HEK293 (cell line): ENCODE data around the gene CEP112.

Source experiments
- CTCF ChIA-PET: fragments of 350-600 bp; formaldehyde crosslinking; extraction: SDS; loops from one replicate; lab custom pipeline; 2021; ENCODE audit warnings: antibody characterized with exemption; lab: Yijun Ruan, JAX
- POLR2A ChIA-PET: fragments of 300-600 bp; formaldehyde crosslinking; extraction: SDS; loops from one replicate; lab custom pipeline; 2020; ENCODE audit warnings: antibody characterized with exemption, inconsistent platforms; lab: Yijun Ruan, JAX
- H3K27ac ChIP-seq: fragments of 200-500 bp; sonication (Bioruptor generic); 2 replicates; pipeline ENCODE4 v1.5.1; 2014; ENCODE audit warnings: low read depth, low read length, control low read depth, inconsistent platforms; ENCODE audit errors: extremely low read depth
- H3K36me3 ChIP-seq, 2 experiments: fragments of 200-500 bp in 1 of 2; sonication (Bioruptor generic) in 1 of 2; 1 replicate in 1 of 2; 2 replicates in 1 of 2; pipeline ENCODE4 v1.5.1; 2014 to 2017; ENCODE audit warnings: inconsistent platforms in 2 of 2, low read length in 2 of 2; ENCODE audit not compliant: control insufficient read depth in 2 of 2, insufficient read depth in 1 of 2
- H3K4me1 ChIP-seq: fragments of 200-500 bp; sonication (Bioruptor generic); 2 replicates; pipeline ENCODE4 v1.5.1; 2014; ENCODE audit warnings: mild to moderate bottlenecking, low read length, inconsistent platforms; ENCODE audit not compliant: control insufficient read depth, insufficient read depth
- H3K4me3 ChIP-seq: 2 replicates; pipeline ENCODE4 v1.5.1; 2011; ENCODE audit warnings: low read depth, mild to moderate bottlenecking, control low read depth, low read length, moderate library complexity
- H3K9me3 ChIP-seq: fragments of 200-500 bp; sonication (Bioruptor generic); 2 replicates; pipeline ENCODE4 v1.5.1; 2014; ENCODE audit warnings: low read depth, low read length, inconsistent platforms; ENCODE audit not compliant: control insufficient read depth, insufficient read depth
- EGR2 ChIP-seq: fragments of 450-650 bp; formaldehyde crosslinking; IDR thresholded peaks from 2 replicates; pipeline ENCODE4 v1.5.1; 2016; ENCODE audit warnings: low read depth, missing biosample characterization, missing genetic modification characterization
- OVOL3 ChIP-seq: fragments of 450-650 bp; formaldehyde crosslinking; IDR thresholded peaks from 2 replicates; pipeline ENCODE4 v1.5.1; 2016; ENCODE audit warnings: missing biosample characterization, missing genetic modification characterization
- SCRT1 ChIP-seq: fragments of 450-650 bp; formaldehyde crosslinking; IDR thresholded peaks from 2 replicates; pipeline ENCODE4 v1.5.1; 2016; ENCODE audit warnings: missing biosample characterization, missing genetic modification characterization, borderline replicate concordance
- SCRT2 ChIP-seq: fragments of 450-650 bp; formaldehyde crosslinking; IDR thresholded peaks from 2 replicates; pipeline ENCODE4 v1.5.1; 2016; ENCODE audit warnings: missing biosample characterization, missing genetic modification characterization
- ZFHX2 ChIP-seq: fragments of 450-650 bp; formaldehyde crosslinking; conservative IDR thresholded peaks from 2 replicates; pipeline ENCODE4 v1.5.1; 2016; ENCODE audit warnings: missing biosample characterization, missing genetic modification characterization
- ZNF112 ChIP-seq: fragments of 450-650 bp; formaldehyde crosslinking; IDR thresholded peaks from 2 replicates; pipeline ENCODE4 v1.5.0; 2017; ENCODE audit warnings: missing biosample characterization, missing genetic modification characterization
- ZNF157 ChIP-seq: fragments of 450-650 bp; formaldehyde crosslinking; IDR thresholded peaks from 2 replicates; pipeline ENCODE4 v1.5.1; 2016; ENCODE audit warnings: missing biosample characterization, missing genetic modification characterization
- ZNF311 ChIP-seq: fragments of 450-650 bp; formaldehyde crosslinking; IDR thresholded peaks from 2 replicates; pipeline ENCODE4 v1.5.1; 2017; ENCODE audit warnings: missing biosample characterization, missing genetic modification characterization, borderline replicate concordance
- ZNF785 ChIP-seq: fragments of 450-650 bp; formaldehyde crosslinking; IDR thresholded peaks from 2 replicates; pipeline ENCODE4 v1.5.1; 2016; ENCODE audit warnings: missing biosample characterization, missing genetic modification characterization
- TF ChIP-seq, protein P1 (sequence below): fragments of 450-650 bp; formaldehyde crosslinking; IDR thresholded peaks from 2 replicates; pipeline ENCODE4 v1.5.1; 2017; ENCODE audit warnings: missing biosample characterization, missing genetic modification characterization
- TF ChIP-seq, protein P2 (sequence below): fragments of 450-650 bp; IDR thresholded peaks from 2 replicates; pipeline ENCODE4 v1.5.1; 2018; ENCODE audit warnings: missing biosample characterization, missing genetic modification characterization
- TF ChIP-seq, protein P3 (sequence below): fragments of 450-650 bp; formaldehyde crosslinking; conservative IDR thresholded peaks from 2 replicates; pipeline ENCODE4 v1.5.1; 2016; ENCODE audit warnings: low read depth, missing biosample characterization, missing genetic modification characterization
- TF ChIP-seq, protein P4 (sequence below): fragments of 450-650 bp; formaldehyde crosslinking; IDR thresholded peaks from 2 replicates; pipeline ENCODE4 v1.5.1; 2016; ENCODE audit warnings: missing biosample characterization, missing genetic modification characterization
- TF ChIP-seq, protein P5 (sequence below): fragments of 450-650 bp; formaldehyde crosslinking; IDR thresholded peaks from 2 replicates; pipeline ENCODE4 v1.5.1; 2016; ENCODE audit warnings: missing biosample characterization, missing genetic modification characterization

CEP112 gene

DNA sequence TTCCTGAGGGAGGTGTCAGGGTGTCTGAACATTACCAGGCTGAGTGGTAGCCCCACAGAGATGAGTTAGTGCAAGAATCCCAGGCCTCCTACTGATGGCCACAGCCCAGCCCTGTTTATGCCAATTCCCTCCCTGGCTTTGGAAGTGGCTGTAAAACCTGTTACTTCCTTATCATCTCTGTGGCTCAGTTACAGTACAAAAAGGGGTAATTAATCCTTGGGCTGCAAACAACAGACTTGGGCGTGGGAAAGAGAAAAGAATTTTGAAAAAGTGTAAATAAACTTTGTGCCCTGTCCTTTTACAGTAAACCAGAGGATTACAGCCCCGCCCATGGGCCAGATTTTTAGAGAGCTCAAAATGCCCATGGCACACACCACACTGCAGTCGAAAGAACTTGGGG, 557.4 kb downstream of the CEP112 start (continued):
- TF ChIP-seq, protein P1, sequence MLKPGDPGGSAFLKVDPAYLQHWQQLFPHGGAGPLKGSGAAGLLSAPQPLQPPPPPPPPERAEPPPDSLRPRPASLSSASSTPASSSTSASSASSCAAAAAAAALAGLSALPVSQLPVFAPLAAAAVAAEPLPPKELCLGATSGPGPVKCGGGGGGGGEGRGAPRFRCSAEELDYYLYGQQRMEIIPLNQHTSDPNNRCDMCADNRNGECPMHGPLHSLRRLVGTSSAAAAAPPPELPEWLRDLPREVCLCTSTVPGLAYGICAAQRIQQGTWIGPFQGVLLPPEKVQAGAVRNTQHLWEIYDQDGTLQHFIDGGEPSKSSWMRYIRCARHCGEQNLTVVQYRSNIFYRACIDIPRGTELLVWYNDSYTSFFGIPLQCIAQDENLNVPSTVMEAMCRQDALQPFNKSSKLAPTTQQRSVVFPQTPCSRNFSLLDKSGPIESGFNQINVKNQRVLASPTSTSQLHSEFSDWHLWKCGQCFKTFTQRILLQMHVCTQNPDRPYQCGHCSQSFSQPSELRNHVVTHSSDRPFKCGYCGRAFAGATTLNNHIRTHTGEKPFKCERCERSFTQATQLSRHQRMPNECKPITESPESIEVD (tag by site-specific recombination), result peak; percentile 69
- TF ChIP-seq, protein P2, sequence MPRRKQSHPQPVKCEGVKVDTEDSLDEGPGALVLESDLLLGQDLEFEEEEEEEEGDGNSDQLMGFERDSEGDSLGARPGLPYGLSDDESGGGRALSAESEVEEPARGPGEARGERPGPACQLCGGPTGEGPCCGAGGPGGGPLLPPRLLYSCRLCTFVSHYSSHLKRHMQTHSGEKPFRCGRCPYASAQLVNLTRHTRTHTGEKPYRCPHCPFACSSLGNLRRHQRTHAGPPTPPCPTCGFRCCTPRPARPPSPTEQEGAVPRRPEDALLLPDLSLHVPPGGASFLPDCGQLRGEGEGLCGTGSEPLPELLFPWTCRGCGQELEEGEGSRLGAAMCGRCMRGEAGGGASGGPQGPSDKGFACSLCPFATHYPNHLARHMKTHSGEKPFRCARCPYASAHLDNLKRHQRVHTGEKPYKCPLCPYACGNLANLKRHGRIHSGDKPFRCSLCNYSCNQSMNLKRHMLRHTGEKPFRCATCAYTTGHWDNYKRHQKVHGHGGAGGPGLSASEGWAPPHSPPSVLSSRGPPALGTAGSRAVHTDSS, result no peak
- no peak for TF ChIP-seq ZNF112 (tag by site-specific recombination)

DNA sequence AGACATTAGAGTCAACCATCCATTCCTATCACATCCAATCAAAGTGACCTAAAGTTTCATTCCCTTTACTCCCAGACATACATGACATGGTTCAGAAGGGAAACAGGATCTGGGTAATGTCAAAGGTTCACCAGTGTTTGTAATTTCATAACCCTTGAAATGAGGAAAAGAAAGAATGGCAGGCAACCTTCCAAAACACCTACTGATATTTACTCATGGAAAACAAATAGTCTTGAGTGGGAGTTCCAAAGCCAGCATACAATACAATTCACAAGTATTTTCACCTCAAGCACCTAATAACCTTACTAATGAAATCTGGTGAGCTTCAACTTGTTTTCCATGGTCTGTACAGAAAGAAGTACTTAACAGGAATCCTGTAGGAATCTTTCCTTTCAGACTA, 557.9 kb downstream of the CEP112 start:
- no peaks in the 10 kb centered on the region for H3K9me3 ChIP-seq
- TF ChIP-seq EGR2 (peak; percentile 41; the same call in 1 of the 2 replicates), ZFHX2 (tag by site-specific recombination) (peak; percentile 84), ZNF785 (tag by site-specific recombination) (no peak)
- H3K4me1 ChIP-seq, result peaks cover 27% of the 10 kb centered on the region
- no peak overlapping the region for H3K27ac ChIP-seq
- H3K36me3 ChIP-seq, result no peaks in the 10 kb centered on the region
- ChIA-PET CTCF (no interaction called here), POLR2A (no interaction called here)
- no peak overlapping the region for H3K4me3 ChIP-seq

DNA sequence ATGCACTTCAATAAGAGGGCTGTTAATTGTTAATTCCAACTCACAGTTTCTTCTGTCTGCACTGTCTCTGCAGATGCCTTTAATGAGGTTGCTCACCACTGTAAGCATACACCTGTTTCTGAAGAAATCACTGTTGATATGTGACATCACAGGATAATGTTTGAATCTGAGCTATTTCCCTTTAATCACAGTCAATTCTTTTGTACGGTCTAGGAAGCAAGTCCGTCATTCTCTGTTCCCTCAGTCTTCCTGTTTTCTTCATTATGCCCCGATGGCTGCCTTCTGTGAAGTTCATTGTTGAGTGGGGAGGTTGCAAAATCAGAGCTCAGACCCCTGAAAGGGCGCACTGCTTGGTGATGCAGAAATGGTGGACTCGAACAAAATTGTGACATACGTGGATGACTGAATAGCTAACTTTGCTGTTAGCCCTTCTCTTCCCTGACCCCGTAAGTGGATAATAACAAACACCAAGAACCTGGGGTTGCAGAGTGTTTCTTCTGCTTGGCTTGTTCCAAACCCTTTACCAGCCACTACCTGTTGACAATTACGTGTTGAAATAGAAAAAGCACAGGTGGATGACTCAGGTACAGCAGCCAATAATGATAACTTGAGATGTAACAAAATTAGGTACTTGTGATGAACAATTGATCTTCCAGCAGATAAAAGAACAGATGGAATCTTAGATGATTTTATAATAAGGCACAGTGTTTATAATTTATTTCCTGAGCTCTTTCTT, 558.6 kb downstream of the CEP112 start:
- no peak overlapping the region for H3K4me3 ChIP-seq
- peaks cover 27% of the 10 kb centered on the region for H3K4me1 ChIP-seq
- ChIA-PET POLR2A (no interaction called here), CTCF (no interaction called here)
- no peaks in the 10 kb centered on the region for H3K36me3 ChIP-seq
- no peak overlapping the region for H3K27ac ChIP-seq
- TF ChIP-seq, protein P3, sequence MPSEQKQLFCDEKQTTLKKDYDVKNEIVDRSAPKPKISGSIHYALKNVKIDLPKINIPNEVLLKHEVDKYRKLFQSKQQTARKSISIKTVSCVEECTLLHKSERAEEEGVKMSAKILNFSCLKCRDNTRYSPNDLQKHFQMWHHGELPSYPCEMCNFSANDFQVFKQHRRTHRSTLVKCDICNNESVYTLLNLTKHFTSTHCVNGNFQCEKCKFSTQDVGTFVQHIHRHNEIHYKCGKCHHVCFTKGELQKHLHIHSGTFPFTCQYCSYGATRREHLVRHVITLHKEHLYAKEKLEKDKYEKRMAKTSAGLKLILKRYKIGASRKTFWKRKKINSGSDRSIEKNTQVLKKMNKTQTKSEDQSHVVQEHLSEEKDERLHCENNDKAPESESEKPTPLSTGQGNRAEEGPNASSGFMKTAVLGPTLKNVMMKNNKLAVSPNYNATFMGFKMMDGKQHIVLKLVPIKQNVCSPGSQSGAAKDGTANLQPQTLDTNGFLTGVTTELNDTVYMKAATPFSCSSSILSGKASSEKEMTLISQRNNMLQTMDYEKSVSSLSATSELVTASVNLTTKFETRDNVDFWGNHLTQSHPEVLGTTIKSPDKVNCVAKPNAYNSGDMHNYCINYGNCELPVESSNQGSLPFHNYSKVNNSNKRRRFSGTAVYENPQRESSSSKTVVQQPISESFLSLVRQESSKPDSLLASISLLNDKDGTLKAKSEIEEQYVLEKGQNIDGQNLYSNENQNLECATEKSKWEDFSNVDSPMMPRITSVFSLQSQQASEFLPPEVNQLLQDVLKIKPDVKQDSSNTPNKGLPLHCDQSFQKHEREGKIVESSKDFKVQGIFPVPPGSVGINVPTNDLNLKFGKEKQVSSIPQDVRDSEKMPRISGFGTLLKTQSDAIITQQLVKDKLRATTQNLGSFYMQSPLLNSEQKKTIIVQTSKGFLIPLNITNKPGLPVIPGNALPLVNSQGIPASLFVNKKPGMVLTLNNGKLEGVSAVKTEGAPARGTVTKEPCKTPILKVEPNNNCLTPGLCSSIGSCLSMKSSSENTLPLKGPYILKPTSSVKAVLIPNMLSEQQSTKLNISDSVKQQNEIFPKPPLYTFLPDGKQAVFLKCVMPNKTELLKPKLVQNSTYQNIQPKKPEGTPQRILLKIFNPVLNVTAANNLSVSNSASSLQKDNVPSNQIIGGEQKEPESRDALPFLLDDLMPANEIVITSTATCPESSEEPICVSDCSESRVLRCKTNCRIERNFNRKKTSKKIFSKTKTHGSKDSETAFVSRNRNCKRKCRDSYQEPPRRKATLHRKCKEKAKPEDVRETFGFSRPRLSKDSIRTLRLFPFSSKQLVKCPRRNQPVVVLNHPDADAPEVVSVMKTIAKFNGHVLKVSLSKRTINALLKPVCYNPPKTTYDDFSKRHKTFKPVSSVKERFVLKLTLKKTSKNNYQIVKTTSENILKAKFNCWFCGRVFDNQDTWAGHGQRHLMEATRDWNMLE (tag by site-specific recombination), result no peak
- TF ChIP-seq SCRT2 (tag by site-specific recombination), result peak; percentile 61
- peak; percentile 43; the same call in 1 of the 2 replicates for TF ChIP-seq SCRT1 (tag by site-specific recombination)
- H3K9me3 ChIP-seq, result no peaks in the 10 kb centered on the region

DNA sequence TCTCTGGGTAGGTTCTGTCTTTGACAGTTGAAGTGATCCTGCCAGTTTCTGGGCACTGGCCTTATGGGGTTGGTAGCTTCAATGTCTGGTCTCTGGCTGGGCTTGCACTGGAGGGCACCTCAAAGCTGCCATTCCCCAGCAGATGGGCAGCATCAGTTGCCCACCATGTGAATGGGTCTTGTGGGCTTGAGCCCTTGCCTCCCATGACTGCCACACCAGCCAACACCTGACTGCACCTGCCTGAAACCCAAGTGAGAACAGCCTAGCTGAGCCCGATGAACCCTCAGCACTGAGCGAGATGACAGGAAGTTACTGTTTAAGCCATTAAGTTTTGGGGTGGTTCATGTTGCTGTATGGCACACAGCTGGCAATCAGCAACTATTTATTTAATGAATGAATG, 561.4 kb downstream of the CEP112 start:
- POLR2A ChIA-PET, result no interaction called here
- Histone ChIP-seq H3K27ac (no peak overlapping the region), H3K9me3 (no peaks in the 10 kb centered on the region), H3K36me3 (no peaks in the 10 kb centered on the region), H3K4me1 (peaks cover 37% of the 10 kb centered on the region), H3K4me3 (no peak overlapping the region)
- TF ChIP-seq OVOL3 (tag by site-specific recombination) (no peak), ZNF157 (no peak), ZNF311 (tag by site-specific recombination) (no peak)
- TF ChIP-seq, protein P4, sequence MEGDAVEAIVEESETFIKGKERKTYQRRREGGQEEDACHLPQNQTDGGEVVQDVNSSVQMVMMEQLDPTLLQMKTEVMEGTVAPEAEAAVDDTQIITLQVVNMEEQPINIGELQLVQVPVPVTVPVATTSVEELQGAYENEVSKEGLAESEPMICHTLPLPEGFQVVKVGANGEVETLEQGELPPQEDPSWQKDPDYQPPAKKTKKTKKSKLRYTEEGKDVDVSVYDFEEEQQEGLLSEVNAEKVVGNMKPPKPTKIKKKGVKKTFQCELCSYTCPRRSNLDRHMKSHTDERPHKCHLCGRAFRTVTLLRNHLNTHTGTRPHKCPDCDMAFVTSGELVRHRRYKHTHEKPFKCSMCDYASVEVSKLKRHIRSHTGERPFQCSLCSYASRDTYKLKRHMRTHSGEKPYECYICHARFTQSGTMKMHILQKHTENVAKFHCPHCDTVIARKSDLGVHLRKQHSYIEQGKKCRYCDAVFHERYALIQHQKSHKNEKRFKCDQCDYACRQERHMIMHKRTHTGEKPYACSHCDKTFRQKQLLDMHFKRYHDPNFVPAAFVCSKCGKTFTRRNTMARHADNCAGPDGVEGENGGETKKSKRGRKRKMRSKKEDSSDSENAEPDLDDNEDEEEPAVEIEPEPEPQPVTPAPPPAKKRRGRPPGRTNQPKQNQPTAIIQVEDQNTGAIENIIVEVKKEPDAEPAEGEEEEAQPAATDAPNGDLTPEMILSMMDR (tag by site-specific recombination), result no peak
- TF ChIP-seq, protein P5, sequence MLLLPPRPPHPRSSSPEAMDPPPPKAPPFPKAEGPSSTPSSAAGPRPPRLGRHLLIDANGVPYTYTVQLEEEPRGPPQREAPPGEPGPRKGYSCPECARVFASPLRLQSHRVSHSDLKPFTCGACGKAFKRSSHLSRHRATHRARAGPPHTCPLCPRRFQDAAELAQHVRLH (tag by site-specific recombination), result no peak
- CTCF ChIA-PET, result no interaction called here
